Mammary epithelial cell (primary cell): ENCODE results near the gene MIPOL1.

Experiments used
- CTCF ChIP-seq, 2 donors: IDR thresholded peaks in 1 of 2; conservative IDR thresholded peaks in 1 of 2; 2 replicates each; pipeline ENCODE4 v1.5.1; 2011 to 2012; ENCODE audit warnings: inconsistent platforms in 2 of 2, low read length in 2 of 2, mild to moderate bottlenecking in 2 of 2, control low read depth in 1 of 2, low read depth in 1 of 2; ENCODE audit not compliant: insufficient read depth in 1 of 2; ENCODE audit errors: extremely low read depth in 1 of 2
- EZH2 ChIP-seq: IDR thresholded peaks from 2 replicates; pipeline ENCODE4 v1.6.1; 2012; ENCODE audit warnings: low read length, inconsistent platforms, borderline replicate concordance

GRCh38 chr14:37246427-37246829 is 48.7 kb downstream of the MIPOL1 start:
- TF ChIP-seq EZH2 (no peak), CTCF (conservative IDR thresholded peaks at IDR 0.05 in 1 of 2, IDR thresholded peaks at IDR 0.05 in 1 of 2; ENCODE audit: extremely low read depth in 1 of 2, insufficient read depth in 1 of 2, low read depth in 1 of 2, low read length in 2 of 2) (peak; percentile 62 to 65)
